PC-9 (cell line): ENCODE data around the gene RGS3. TPM values are rescaled to one million over a fixed set of nuclear protein-coding genes. Genes with fewer than 3 reads are reported as not detected.

ENCODE experiments used
- BruUV-seq: library from RNA; stranded (reverse); fragments of 400-500 nt; replicated peaks from 2 replicates; lab custom pipeline; 2021; lab: Mats Ljungman, UMichigan
- CTCF ChIA-PET: fragments of 300-600 bp; sonication (Branson Sonifier 250); formaldehyde crosslinking; loops from one replicate; lab custom pipeline; 2022; ENCODE audit warnings: antibody characterized with exemption; lab: Charles Lee
- POLR2A ChIA-PET: fragments of 300-600 bp; sonication (Branson Sonifier 250); formaldehyde crosslinking; loops from one replicate; lab custom pipeline; 2022; ENCODE audit warnings: antibody characterized with exemption; ENCODE audit not compliant: unreplicated experiment; lab: Charles Lee
- DNase-seq, 2 experiments: peaks; one replicate each; pipeline versions ENCODE4 v3.0.0 to v3.0.0-alpha.2; 2015 to 2022; ENCODE audit warnings: mixed read lengths in 1 of 2
- H2AFZ ChIP-seq: fragments of 200-600 bp; sonication (generic); 2 replicates; pipeline ENCODE4 v1.8.1; 2017; ENCODE audit warnings: antibody characterized with exemption
- H3F3A ChIP-seq: fragments of 200-600 bp; sonication (generic); 2 replicates; pipeline ENCODE4 v1.8.1; 2017; ENCODE audit warnings: antibody characterized with exemption, mild to moderate bottlenecking, low read depth; ENCODE audit not compliant: insufficient read depth
- H3K27ac ChIP-seq: fragments of 200-600 bp; sonication (generic); 2 replicates; pipeline ENCODE4 v1.6.1; 2016; ENCODE audit warnings: mixed run types
- H3K27me3 ChIP-seq: fragments of 200-600 bp; sonication (generic); 2 replicates; pipeline ENCODE4 v1.6.1; 2016; ENCODE audit warnings: low read depth, mixed run types; ENCODE audit not compliant: insufficient read depth
- H3K36me3 ChIP-seq: fragments of 200-600 bp; sonication (generic); 2 replicates; pipeline ENCODE4 v1.6.1; 2016; ENCODE audit warnings: low read depth, mixed run types
- H3K4me1 ChIP-seq: fragments of 200-600 bp; sonication (generic); replicated peaks from 2 replicates; pipeline ENCODE4 v1.6.1; 2016; ENCODE audit warnings: mixed run types; ENCODE audit not compliant: insufficient read depth
- H3K4me2 ChIP-seq: fragments of 200-600 bp; sonication (generic); 2 replicates; pipeline ENCODE4 v1.6.1; 2017; ENCODE audit warnings: mixed run types
- H3K4me3 ChIP-seq: fragments of 200-600 bp; sonication (generic); 2 replicates; pipeline ENCODE4 v1.6.1; 2016; ENCODE audit warnings: mixed run types
- H3K79me2 ChIP-seq: fragments of 200-600 bp; sonication (generic); 2 replicates; pipeline ENCODE4 v1.6.1; 2017; ENCODE audit warnings: low read depth, mixed run types
- H3K9me2 ChIP-seq: fragments of 200-600 bp; sonication (generic); 2 replicates; pipeline ENCODE4 v1.8.1; 2017; ENCODE audit warnings: mild to moderate bottlenecking; ENCODE audit not compliant: insufficient read depth
- H3K9me3 ChIP-seq: fragments of 200-600 bp; sonication (generic); 2 replicates; pipeline ENCODE4 v1.8.1; 2016; ENCODE audit warnings: low read depth; ENCODE audit not compliant: insufficient read depth
- H4K20me1 ChIP-seq: fragments of 200-600 bp; sonication (generic); 2 replicates; pipeline ENCODE4 v1.8.1; 2017; ENCODE audit not compliant: insufficient read depth
- CTCF ChIP-seq: fragments of 200-600 bp; sonication (generic); conservative IDR thresholded peaks from 2 replicates; pipeline ENCODE4 v1.6.1; 2017; ENCODE audit warnings: mixed run types, antibody characterized with exemption, mild to moderate bottlenecking, moderate library complexity
- EZH2 ChIP-seq: fragments of 200-600 bp; sonication (generic); IDR thresholded peaks from 2 replicates; pipeline ENCODE4 v1.8.0; 2017; ENCODE audit warnings: antibody characterized with exemption, low read depth
- intact Hi-C: fragments of 100-400 bp; cut with micrococcal nuclease; formaldehyde crosslinking; loops from one replicate; pipeline ENCODE4 v1.10.0; 2022; ENCODE audit not compliant: unreplicated experiment
- total RNA-seq: library from RNA; stranded (reverse); gene quantifications from 2 replicates; pipeline ENCODE4 v1.2.3, GENCODE V29; 2021

The RGS3 gene
- total RNA-seq, 1 experiment from 2014 or later: 75.8 TPM

- DNase-seq: no peak
- no peaks in the 10 kb centered on the region for H3K27me3 ChIP-seq
- H3F3A ChIP-seq: no peaks in the 10 kb centered on the region
- no peak overlapping the region for H3K4me3 ChIP-seq
- TF ChIP-seq CTCF (no peak), EZH2 (no peak)
- H3K27ac ChIP-seq: no peak overlapping the region
- no peak overlapping the region for H2AFZ ChIP-seq
- H4K20me1 ChIP-seq: no peaks in the 10 kb centered on the region
- ChIA-PET POLR2A (no interaction called here), CTCF (no interaction called here)
- no peaks in the 10 kb centered on the region for H3K9me3 ChIP-seq
- BruUV-seq: no TSS peak
- intact Hi-C loops: loop anchor here (10.0 kb wide), 1 partner anchor 135 kb away; no protein-coding TSS in a partner anchor
- no peaks in the 10 kb centered on the region for H3K4me1 ChIP-seq
- H3K36me3 ChIP-seq: peaks cover 3% of the 10 kb centered on the region
- H3K4me2 ChIP-seq: no peak overlapping the region
- H3K79me2 ChIP-seq: no peaks in the 10 kb centered on the region
- H3K9me2 ChIP-seq: no peaks in the 10 kb centered on the region
These were observed 56.0 kb downstream of the RGS3 start for GRCh38 chr9:113519426-113520108.

- Histone ChIP-seq H3K4me3 (no peak overlapping the region), H3K4me2 (no peak overlapping the region), H3K9me3 (no peaks in the 10 kb centered on the region), H3F3A (no peaks in the 10 kb centered on the region), H2AFZ (no peak overlapping the region), H3K27me3 (no peaks in the 10 kb centered on the region), H3K27ac (no peak overlapping the region), H3K79me2 (no peaks in the 10 kb centered on the region), H4K20me1 (no peaks in the 10 kb centered on the region), H3K9me2 (no peaks in the 10 kb centered on the region), H3K4me1 (no peaks in the 10 kb centered on the region), H3K36me3 (peaks cover 3% of the 10 kb centered on the region)
- TF ChIP-seq EZH2 (no peak), CTCF (no peak)
- BruUV-seq: no TSS peak
- DNase-seq: no peak
- POLR2A ChIA-PET: no interaction called here
- intact Hi-C loops: loop anchor here (10.0 kb wide), 1 partner anchor 135 kb away; no protein-coding TSS in a partner anchor
- CTCF ChIA-PET: no interaction called here
These were observed 56.6 kb downstream of the RGS3 start for GRCh38 chr9:113520109-113520642.

- Histone ChIP-seq H3K4me1 (no peaks in the 10 kb centered on the region), H3F3A (no peaks in the 10 kb centered on the region), H3K4me2 (no peak overlapping the region), H3K9me2 (no peaks in the 10 kb centered on the region), H3K27ac (no peak overlapping the region), H3K36me3 (peaks cover 3% of the 10 kb centered on the region; the same call in 1 of the 2 replicates), H3K79me2 (no peaks in the 10 kb centered on the region), H2AFZ (no peak overlapping the region), H3K27me3 (no peaks in the 10 kb centered on the region), H3K4me3 (no peak overlapping the region), H3K9me3 (no peaks in the 10 kb centered on the region), H4K20me1 (no peaks in the 10 kb centered on the region)
- TF ChIP-seq CTCF: no peak
- TF ChIP-seq EZH2: no peak
- intact Hi-C loops: loop anchor here (10.0 kb wide), 1 partner anchor 133 kb away; no protein-coding TSS in a partner anchor
- no TSS peak for BruUV-seq
- POLR2A ChIA-PET: interaction anchor here (0.7 kb wide), 1 partner anchor 59 kb away, joined by 3 read pairs; no protein-coding TSS in a partner anchor
- CTCF ChIA-PET: no interaction called here
- DNase-seq: no peak
These were observed 58.2 kb downstream of the RGS3 start for GRCh38 chr9:113521693-113522255.
